Measurements from ENCODE around the gene C16orf87. TPM values are rescaled to one million over a fixed set of nuclear protein-coding genes. Genes with fewer than 3 reads are reported as not detected.

C16orf87 gene
- total and polyA plus RNA-seq, 9 of the 15 experiments (the other 6 are each of a cell fraction or from before 2014, with no cell fraction given): 7.8 to 16.7 (median 10.5) TPM

DNA sequence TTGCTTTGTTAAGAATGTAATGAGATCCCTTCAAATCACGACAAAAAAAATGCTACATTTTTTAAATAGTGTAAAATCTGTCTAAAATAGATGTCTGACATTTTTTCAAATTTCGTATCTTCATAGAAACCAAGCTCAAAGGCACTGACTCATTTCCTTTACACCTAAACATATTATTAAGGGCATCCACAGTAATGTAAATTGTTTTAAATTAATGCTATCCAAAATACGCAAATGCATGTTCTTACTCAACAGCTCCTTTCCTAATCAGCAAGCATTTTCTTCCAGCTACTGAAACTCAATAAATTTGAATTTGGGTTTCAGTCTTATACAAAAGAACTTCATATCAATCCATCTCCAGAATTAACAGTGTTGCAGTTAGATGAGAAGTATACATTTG, 4.3 kb downstream of the C16orf87 start:
- H3K79me2 ChIP-seq (ENCODE audit: control insufficient read depth, insufficient read depth, low read length): peaks cover 77% of the 10 kb centered on the region
- H3K9ac ChIP-seq (ENCODE audit: insufficient read depth in 1 of 2, low read depth in 2 of 2, low read length in 2 of 2): no peak overlapping the region
- H3K4me2 ChIP-seq (ENCODE audit: insufficient read depth, low read length): no peak overlapping the region
- POLR2A ChIA-PET: no interaction called here
- no peak overlapping the region for H3K27ac ChIP-seq (ENCODE audit: extremely low read depth, low read depth, low read length)
- no peaks in the 10 kb centered on the region for H4K20me1 ChIP-seq (replicated peaks; ENCODE audit: control insufficient read depth, insufficient read depth, low read length)
- no TSS peak for BruUV-seq (replicated peaks)
- FAIRE-seq (no peak), ATAC-seq (no peak), DNase-seq (ENCODE audit: extremely low read depth in 1 of 4, low spot score in 3 of 4) (no peak)
- no peaks in the 10 kb centered on the region for H3K9me3 ChIP-seq (replicated peaks; ENCODE audit: control insufficient read depth, insufficient read depth, low read depth, low read length)
- no peaks in the 10 kb centered on the region for H3K9me1 ChIP-seq (ENCODE audit: control insufficient read depth, insufficient read depth, low read length)
- peaks cover 12% of the 10 kb centered on the region; the same call in 2 of the 3 replicates for H3K36me3 ChIP-seq (ENCODE audit: control insufficient read depth, insufficient read depth, low read length)
- CTCF ChIA-PET (ENCODE audit: low intra/inter-chr PET ratio): no interaction called here
- intact Hi-C loops (cut with micrococcal nuclease): no loop called here
- WGBS (ENCODE audit: insufficient coverage, low coverage, missing lambda C conversion rate): 65% methylated on average over 3 of the region's 3 CpGs
- in situ Hi-C loops (cut with MboI): loop anchor here (10.0 kb wide), 1 partner anchor 132 kb away; no protein-coding TSS in a partner anchor
- H2AFZ ChIP-seq (ENCODE audit: low read depth, low read length): no peak overlapping the region
- H3K4me1 ChIP-seq (replicated peaks in 1 of 2; ENCODE audit: control insufficient read depth in 2 of 2, insufficient read depth in 2 of 2, low read length in 2 of 2): peaks cover 13 to 16% of the 10 kb centered on the region in 2 experiments; a peak in 4 of 5 replicates
- H3K27me3 ChIP-seq (ENCODE audit: control insufficient read depth in 2 of 2, insufficient read depth in 2 of 2, low read length in 2 of 2): no peaks in the 10 kb centered on the region
- no peak overlapping the region for H3K4me3 ChIP-seq
- TF ChIP-seq, protein P1, sequence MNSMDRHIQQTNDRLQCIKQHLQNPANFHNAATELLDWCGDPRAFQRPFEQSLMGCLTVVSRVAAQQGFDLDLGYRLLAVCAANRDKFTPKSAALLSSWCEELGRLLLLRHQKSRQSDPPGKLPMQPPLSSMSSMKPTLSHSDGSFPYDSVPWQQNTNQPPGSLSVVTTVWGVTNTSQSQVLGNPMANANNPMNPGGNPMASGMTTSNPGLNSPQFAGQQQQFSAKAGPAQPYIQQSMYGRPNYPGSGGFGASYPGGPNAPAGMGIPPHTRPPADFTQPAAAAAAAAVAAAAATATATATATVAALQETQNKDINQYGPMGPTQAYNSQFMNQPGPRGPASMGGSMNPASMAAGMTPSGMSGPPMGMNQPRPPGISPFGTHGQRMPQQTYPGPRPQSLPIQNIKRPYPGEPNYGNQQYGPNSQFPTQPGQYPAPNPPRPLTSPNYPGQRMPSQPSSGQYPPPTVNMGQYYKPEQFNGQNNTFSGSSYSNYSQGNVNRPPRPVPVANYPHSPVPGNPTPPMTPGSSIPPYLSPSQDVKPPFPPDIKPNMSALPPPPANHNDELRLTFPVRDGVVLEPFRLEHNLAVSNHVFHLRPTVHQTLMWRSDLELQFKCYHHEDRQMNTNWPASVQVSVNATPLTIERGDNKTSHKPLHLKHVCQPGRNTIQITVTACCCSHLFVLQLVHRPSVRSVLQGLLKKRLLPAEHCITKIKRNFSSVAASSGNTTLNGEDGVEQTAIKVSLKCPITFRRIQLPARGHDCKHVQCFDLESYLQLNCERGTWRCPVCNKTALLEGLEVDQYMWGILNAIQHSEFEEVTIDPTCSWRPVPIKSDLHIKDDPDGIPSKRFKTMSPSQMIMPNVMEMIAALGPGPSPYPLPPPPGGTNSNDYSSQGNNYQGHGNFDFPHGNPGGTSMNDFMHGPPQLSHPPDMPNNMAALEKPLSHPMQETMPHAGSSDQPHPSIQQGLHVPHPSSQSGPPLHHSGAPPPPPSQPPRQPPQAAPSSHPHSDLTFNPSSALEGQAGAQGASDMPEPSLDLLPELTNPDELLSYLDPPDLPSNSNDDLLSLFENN (IDR thresholded peaks at IDR 0.05; ENCODE audit: low read depth in 2 of 2, low read length in 2 of 2): no peak
- TF ChIP-seq RBM17 (IDR thresholded peaks at IDR 0.05; ENCODE audit: borderline replicate concordance, low read depth, low read length) (no peak), TRIM28 (IDR thresholded peaks at IDR 0.05) (no peak), ZNF41 (CRISPR knock-in tag; conservative IDR thresholded peaks at IDR 0.05) (no peak), MYC (IDR thresholded peaks at IDR 0.05; ENCODE audit: low read depth, low read length) (no peak), MYC (CRISPR knock-in tag; IDR thresholded peaks at IDR 0.05; ENCODE audit: borderline replicate concordance, low read depth) (no peak), SP1 (CRISPR knock-in tag; IDR thresholded peaks at IDR 0.05) (no peak), SRF (CRISPR knock-in tag; IDR thresholded peaks at IDR 0.05) (no peak)
- TF ChIP-seq, protein P2, sequence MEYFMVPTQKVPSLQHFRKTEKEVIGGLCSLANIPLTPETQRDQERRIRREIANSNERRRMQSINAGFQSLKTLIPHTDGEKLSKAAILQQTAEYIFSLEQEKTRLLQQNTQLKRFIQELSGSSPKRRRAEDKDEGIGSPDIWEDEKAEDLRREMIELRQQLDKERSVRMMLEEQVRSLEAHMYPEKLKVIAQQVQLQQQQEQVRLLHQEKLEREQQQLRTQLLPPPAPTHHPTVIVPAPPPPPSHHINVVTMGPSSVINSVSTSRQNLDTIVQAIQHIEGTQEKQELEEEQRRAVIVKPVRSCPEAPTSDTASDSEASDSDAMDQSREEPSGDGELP (CRISPR knock-in tag; IDR thresholded peaks at IDR 0.05; ENCODE audit: borderline replicate concordance): no peak
